ENCODE measurements around the gene SYS1.

SYS1 gene

GRCh38 chr20:45415822-45416637 is 53.1 kb downstream of the SYS1 start, which contains the start of gene PIGT:
Gene PIGT, plus strand, starts transcription at chr20:45416141. Its CDS starts 16 bp downstream, at chr20:45416157.
- DNase-seq (ENCODE audit: low read depth in 2 of 2): peak; percentile 77 to 79

- no peak for DNase-seq (ENCODE audit: low read depth in 2 of 2)
Observed at GRCh38 chr20:45416917-45417316, 54.0 kb downstream of the SYS1 start.
